Parathyroid adenoma (tissue), 2 donors: Measurements from ENCODE around the gene CDH13.

Experiments used
- H2AFZ ChIP-seq: fragments of 300-600 bp; sonication (generic); one replicate; pipeline ENCODE4 v1.7.0; 2017; ENCODE audit warnings: antibody characterized with exemption, mild to moderate bottlenecking
- H3K27ac ChIP-seq: fragments of 300-600 bp; sonication (generic); one replicate; pipeline ENCODE4 v1.7.0; 2017
- H3K27me3 ChIP-seq: fragments of 300-600 bp; sonication (generic); one replicate; pipeline ENCODE4 v1.7.0; 2017; ENCODE audit warnings: low read length; ENCODE audit not compliant: control insufficient read depth, insufficient read depth
- H3K36me3 ChIP-seq: fragments of 300-600 bp; sonication (generic); one replicate; pipeline ENCODE4 v1.7.0; 2017; ENCODE audit warnings: low read length; ENCODE audit not compliant: control insufficient read depth, insufficient read depth
- H3K4me1 ChIP-seq: fragments of 300-600 bp; sonication (generic); one replicate; pipeline ENCODE4 v1.7.0; 2017; ENCODE audit warnings: control low read depth
- H3K4me2 ChIP-seq: fragments of 300-600 bp; sonication (generic); one replicate; pipeline ENCODE4 v1.7.0; 2017; ENCODE audit warnings: low read length
- H3K4me3 ChIP-seq: fragments of 300-600 bp; sonication (generic); one replicate; pipeline ENCODE4 v1.7.0; 2017; ENCODE audit warnings: low read depth, low read length
- H3K79me2 ChIP-seq: fragments of 300-600 bp; sonication (generic); one replicate; pipeline ENCODE4 v1.7.0; 2017; ENCODE audit warnings: control low read depth
- H3K9ac ChIP-seq: fragments of 300-600 bp; sonication (generic); one replicate; pipeline ENCODE4 v1.7.0; 2017; ENCODE audit warnings: mild to moderate bottlenecking
- H3K9me3 ChIP-seq: fragments of 300-600 bp; sonication (generic); one replicate; pipeline ENCODE4 v1.7.0; 2017; ENCODE audit warnings: low read length; ENCODE audit not compliant: control insufficient read depth
- CTCF ChIP-seq: fragments of 300-600 bp; sonication (generic); IDR thresholded peaks from one replicate; pipeline ENCODE4 v1.7.0; 2017; ENCODE audit warnings: antibody characterized with exemption, mild to moderate bottlenecking
- donor health status: primary hyperparathyroidism.

CDH13 gene

GRCh38 chr16:82638095-82638798 lies 11.5 kb downstream of the CDH13 start:
- no peak for TF ChIP-seq CTCF
- Histone ChIP-seq H3K4me1 (no peaks in the 10 kb centered on the region), H3K9ac (no peak overlapping the region), H3K36me3 (no peaks in the 10 kb centered on the region), H3K4me3 (no peak overlapping the region), H3K4me2 (no peak overlapping the region), H3K79me2 (no peaks in the 10 kb centered on the region), H3K27ac (no peak overlapping the region), H3K9me3 (no peaks in the 10 kb centered on the region), H2AFZ (no peak overlapping the region), H3K27me3 (peaks cover 5% of the 10 kb centered on the region)

GRCh38 chr16:82639263-82639662 lies 12.5 kb downstream of the CDH13 start:
- no peak overlapping the region for H3K9ac ChIP-seq
- H3K27ac ChIP-seq, result no peak overlapping the region
- TF ChIP-seq CTCF, result no peak
- H3K4me2 ChIP-seq, result no peak overlapping the region
- H3K9me3 ChIP-seq, result no peaks in the 10 kb centered on the region
- no peaks in the 10 kb centered on the region for H3K79me2 ChIP-seq
- no peak overlapping the region for H3K4me3 ChIP-seq
- H3K36me3 ChIP-seq, result no peaks in the 10 kb centered on the region
- H3K4me1 ChIP-seq, result no peaks in the 10 kb centered on the region
- H2AFZ ChIP-seq, result no peak overlapping the region
- peaks cover 5% of the 10 kb centered on the region for H3K27me3 ChIP-seq

- Histone ChIP-seq H2AFZ (no peak overlapping the region), H3K9ac (no peak overlapping the region), H3K27me3 (peaks cover 5% of the 10 kb centered on the region), H3K4me2 (no peak overlapping the region), H3K79me2 (no peaks in the 10 kb centered on the region), H3K4me3 (no peak overlapping the region), H3K9me3 (no peaks in the 10 kb centered on the region), H3K27ac (no peak overlapping the region), H3K4me1 (no peaks in the 10 kb centered on the region), H3K36me3 (no peaks in the 10 kb centered on the region)
- peak; percentile 55 for TF ChIP-seq CTCF
Measured at GRCh38 chr16:82639666-82640336, 13.0 kb downstream of the CDH13 start.

GRCh38 chr16:82641336-82641984 lies 14.7 kb downstream of the CDH13 start:
- no peak overlapping the region for H3K27ac ChIP-seq
- peaks cover 5% of the 10 kb centered on the region for H3K27me3 ChIP-seq
- no peaks in the 10 kb centered on the region for H3K36me3 ChIP-seq
- no peaks in the 10 kb centered on the region for H3K79me2 ChIP-seq
- TF ChIP-seq CTCF, result no peak
- no peak overlapping the region for H3K4me2 ChIP-seq
- no peaks in the 10 kb centered on the region for H3K9me3 ChIP-seq
- H3K4me1 ChIP-seq, result no peaks in the 10 kb centered on the region
- H3K9ac ChIP-seq, result no peak overlapping the region
- no peak overlapping the region for H2AFZ ChIP-seq
- H3K4me3 ChIP-seq, result no peak overlapping the region
